Stimulated activated naive CD4-positive, alpha-beta T cell treated with Interleukin-2 at 50 U/mL for 16 hours (primary cell): Measurements from ENCODE around the gene PTPRJ.
A peak's percentile ranks its signal among the peaks of the same experiment; 100 is the strongest.

Source experiments
- DNase-seq: peaks from one replicate; lab custom pipeline; 2025; lab: John Stamatoyannopoulos, UW

The PTPRJ gene

DNA sequence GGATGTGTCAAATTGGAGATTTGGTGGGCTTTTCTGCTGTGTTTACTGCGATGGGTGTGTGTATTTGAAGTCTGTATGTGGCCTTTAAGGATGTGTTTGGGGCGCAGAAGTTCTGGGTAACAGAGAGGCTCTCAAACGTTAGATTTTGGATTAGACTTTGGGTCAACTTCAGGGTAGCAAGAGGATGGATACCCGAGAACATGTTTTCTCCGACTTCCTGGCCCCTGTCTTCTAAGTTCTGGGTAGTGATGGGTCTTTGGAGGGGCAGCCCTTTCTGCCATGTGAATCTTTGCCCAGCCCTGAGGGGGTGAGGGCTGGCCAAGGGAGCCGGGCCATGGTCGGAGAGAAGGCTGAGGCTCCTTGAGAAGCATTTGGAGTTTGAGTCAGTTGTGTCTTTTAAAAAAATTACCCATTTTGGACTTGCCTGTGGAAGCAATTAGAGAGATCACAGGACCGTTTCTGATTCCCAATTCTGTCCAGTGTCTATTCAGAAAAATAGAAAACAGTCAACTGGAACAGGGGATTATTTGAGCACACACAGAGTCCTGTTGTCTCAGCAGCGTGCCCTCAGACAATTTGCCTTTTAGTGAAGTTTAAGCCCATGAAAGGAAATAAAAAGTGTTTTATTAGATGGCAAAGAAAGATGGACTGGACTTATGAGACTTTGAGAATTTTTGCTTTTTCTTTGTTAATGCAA, 114.4 kb downstream of the PTPRJ start:
- no peak for DNase-seq

DNA sequence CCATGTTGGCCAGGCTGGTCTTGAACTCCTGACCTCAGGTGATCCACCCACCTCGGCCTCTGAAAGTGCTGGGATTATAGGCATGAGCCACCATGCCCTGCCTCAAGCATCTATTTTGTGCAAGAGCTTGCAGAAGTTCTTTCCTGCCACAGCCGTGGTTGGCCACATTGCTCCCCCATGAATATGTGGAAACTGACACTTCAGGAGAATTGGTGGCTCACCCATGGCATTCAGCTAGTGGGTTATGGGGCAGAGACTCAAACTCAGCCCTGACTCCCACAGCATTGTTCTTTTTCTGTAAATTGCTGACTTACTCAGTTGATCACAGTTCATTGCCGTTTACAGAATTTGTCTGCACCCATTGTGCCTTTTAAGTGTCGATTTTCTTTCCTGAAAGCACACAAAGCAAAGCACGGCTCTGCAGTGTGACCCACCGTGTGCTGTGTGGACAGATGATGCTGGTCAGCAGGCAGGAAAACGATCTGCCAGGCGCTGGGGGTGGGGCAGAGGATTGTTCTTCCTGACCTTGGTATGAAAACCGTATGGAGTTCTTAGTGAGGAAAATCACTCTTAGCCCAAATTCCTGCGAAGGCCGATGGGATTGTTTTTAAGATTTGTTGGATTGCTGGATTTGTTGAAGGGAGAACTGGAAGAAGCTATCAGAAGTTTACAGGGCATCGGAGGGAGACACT, 115.6 kb downstream of the PTPRJ start:
- no peak for DNase-seq

DNA sequence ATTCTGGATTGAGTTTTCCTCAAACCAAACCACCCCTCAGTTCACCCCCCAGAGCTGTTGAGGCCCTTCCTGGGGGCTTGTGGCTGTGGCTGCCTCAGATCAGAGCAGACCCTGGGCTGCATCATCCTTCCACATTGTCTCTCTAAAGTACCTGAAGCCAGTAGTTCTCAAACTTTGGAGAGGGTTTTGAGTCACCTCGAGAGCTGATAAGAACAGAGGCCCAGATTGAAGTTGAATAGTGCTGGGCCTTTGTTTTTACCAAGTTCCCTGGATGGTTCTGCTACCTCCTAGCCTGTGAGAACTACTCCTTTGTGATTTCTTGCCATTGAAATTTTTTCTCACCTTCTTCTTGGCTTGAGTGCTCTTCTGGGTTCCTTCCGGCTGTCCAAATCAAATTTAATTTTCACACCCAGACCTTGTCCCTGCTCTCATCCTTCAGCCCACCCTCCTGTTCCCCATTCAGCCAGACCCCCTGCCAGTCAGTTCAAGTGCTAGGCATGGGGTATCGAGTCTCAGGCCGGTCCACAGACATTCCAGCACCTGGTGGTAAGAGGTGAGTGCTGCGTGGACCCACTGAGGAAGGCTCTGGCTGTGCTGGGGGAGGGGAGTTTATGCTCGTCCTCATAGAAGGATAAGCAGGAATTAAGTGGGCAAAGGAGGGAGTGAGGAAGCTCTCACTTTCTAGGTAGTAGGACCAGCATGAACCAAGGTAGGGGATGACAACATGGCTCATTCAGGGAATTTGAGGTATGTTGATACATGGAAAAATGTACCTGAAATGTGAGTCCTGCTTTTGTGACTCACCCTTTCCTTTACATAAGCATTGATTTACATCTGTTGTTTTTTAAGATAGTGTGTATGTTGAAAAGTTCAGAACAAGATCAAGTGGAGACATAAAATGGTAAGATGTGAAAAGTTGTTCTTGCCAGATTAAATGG, 116.5 kb downstream of the PTPRJ start:
- DNase-seq = no peak

DNA sequence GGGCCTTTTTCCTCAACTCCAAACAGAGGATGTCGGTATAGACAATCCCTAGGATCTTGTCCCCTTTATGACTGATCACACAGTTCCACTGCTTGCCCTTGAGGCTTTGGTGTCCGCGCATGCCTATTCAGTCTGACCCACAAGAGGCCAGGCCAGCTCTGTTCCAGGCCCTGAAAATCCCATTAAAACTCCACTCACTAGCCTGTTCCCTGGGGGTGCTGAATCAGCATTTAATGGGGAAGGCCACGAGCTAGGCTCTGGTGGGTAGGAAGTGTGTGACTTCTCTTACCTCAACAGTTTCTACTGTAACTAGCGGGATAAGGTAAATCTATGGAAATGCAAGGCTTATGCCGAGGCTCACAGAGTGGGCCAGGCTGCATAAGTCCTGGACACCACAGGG, 117.7 kb downstream of the PTPRJ start:
- no peak for DNase-seq

DNA sequence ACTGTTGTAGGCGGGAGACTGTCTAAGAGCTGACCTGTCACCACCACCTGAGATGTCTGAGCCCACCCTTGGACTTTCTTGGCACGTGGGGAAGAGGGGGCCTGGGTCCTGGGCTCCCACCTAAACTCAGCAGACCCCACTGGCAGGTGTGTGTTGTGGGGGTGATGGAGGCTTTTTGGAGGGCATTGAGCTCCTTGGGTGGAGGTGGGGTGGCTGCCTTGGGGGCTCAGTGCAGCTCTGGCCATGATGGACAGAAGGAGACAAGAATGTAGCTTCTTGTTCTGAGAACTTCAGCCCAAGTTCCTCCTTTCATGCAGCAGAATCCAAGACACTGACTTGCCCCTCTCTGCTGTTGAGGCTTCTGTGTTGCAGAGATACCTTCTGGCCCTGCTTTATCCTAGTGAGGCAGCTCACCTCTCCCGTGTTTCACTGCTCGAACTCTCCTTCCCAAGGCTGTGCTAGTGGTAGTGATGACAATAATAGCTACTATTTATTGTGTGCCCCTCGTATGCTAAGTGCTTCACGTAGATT, 119.6 kb downstream of the PTPRJ start:
- no peak for DNase-seq

DNA sequence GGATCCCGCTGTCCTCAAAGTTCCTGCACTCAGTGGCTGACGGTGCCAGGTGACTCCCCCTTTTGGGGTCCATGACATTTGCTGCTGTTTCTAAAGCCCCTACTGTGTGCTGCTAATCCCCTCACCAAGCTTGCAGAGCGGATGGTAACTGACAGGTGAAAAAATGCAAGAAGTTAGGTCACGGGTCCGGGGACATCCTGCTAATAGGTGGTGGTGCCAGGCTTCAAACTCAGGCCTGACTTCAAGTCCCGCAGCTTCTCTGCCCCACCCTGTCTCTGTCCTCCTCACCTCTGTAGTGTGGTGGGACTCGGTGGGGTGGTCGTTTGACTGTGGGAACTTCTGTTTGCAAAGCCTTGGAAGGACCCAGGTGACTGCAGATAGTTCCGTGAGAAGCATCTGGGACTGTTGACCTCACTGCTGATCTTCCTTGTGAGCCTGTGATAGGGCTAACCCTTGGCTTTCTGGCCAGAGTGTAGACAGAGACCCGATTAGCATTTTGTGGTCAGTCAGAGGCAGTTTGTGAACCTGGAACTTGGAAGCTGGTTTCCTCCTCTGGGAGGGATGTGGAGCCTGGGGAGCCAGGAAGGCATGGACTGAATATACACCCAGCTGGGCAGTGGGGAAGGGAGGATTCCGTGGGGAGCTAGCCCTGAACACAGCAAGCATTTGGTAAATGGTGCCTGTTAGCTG, 120.8 kb downstream of the PTPRJ start:
- DNase-seq = no peak

DNA sequence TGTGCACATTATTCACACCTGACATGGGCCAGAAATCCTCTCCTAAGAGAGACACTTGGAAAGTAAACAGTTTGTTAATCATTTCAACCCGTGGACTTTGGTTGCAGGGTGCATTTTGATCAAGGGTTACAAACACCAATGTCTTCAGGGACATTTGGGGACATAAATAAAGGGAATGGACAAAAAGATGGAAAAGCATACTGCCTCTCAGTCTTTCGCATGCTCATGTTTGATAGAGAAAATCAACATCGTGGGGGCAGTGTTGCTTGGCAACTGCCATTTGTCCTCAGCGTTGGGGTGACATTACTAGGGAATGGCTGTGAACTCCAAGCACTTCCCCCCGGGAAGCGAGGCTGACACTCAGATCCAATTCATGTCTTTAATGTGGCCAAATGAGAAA, 121.6 kb downstream of the PTPRJ start:
- no peak for DNase-seq

DNA sequence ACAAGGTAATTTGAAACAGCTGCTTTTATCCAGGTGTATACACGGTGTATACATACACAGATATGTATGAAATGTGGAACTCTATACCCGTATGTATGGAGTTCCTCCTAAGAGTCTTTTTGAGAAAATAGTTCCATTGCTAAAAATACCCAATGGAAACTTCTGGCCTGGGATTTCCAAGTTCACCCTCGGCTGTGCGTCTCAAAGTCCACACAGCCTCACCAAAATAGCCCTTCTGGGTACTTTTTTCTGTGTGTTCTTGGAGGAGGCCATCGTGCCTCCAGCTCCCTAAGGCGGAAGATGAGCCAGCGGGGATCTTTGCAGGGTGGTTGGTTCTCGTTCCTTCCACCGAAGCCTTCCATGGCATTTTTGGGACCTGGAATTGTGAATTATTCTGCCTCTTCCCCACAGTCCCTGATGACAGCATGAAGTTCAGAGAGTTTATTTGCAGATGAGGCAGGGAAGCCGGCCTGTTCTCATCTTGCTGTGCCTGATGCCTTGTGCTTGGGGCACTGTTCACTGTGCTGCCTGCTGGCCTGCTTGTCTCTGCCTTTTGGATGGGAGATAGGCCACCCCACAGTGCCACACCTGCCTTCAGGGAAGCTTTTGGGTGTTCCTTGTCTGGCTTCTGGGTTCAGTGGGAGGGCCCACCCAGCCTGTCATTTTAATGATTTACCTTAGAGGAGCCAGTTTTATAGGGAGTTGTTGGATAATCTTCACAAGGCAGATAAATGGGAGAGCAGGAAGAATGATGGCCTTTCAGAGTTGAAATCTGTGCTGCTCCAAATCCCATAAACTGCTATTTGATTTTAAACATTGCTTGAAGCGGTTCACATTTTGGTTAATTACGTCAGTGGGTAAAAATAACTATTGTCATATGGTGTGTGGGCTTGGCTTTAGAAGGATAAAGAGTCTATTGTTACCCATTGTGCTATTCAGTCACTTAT, 123.5 kb downstream of the PTPRJ start:
- DNase-seq = no peak

DNA sequence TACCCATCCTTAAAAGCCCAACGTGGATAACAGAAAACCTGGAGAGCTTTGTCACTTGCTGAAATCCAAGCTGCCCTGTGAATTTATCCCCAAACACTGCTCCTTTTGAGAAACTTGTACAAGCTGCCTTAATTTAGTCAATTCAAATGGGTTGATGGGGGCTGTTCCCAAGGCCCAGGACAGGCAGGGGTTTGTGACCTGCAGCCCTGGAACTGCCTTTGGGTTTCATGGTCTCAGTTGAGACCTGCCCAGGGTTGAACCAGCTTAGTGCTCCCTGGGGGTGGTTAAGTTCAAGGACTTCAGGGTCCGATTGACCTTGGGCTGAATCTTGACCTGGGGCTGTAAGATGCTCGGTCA, 124.2 kb downstream of the PTPRJ start:
- DNase-seq = no peak

DNA sequence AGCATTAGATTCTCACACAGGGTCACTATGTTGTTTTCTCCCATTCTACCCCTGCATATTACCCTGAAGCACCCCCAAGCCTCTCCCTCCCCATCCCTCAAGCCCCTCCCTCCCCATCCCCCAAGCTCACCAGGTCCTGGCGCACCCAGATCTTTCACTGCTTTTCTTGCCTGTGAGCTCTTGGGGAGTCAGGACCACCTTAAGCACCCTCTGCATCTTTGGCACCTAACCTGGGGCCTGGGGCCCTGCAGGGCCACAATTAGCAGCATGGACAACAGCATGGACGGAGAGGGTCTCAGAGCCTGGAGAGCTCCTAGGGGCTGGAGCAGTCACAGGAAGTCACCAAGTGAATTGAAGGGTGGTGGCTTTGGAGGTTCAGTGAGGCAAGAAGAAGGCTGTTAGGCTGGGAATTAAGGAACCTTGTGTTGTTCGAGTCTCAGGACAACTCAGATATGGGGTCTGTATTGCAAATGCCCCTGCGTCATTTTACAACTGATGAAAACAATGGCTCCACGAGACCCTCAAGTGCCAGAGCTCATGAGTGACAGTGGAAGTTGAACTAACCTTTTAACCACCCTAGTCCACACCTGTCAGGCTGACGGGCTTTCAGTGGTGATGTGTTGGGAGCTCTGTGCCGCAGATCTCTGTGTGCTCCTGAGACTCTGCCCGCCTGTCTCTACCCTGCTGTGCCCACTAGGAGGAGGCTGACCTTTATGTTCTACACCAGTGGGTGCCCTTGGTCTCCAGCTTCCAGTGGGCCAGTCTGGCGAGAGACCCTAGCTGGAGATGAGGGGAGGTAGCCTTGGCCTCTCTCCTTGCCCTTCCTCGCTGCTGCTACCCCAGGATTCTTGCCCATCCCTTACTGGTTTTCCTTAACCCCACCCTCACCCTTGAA, 125.0 kb downstream of the PTPRJ start:
- DNase-seq = no peak

DNA sequence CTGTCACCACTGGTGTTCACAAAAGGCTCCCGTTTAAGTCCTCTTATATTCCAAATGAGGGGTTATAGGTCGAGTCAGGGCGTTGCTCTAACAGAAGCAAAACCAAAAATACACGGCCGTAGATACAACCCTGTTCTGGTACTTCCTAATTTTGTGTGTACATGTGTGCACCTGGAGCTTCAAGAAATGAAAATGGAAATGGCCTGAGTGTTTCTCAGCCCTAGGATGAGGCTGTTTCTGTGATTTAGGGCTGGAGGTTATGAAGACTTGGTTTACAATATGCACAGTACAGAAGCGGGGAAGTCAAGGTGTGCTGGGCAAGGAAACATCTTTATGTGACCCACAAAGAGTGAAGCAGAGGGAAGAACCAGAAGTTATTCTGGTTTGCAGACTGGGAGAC, 125.8 kb downstream of the PTPRJ start:
- DNase-seq = no peak

DNA sequence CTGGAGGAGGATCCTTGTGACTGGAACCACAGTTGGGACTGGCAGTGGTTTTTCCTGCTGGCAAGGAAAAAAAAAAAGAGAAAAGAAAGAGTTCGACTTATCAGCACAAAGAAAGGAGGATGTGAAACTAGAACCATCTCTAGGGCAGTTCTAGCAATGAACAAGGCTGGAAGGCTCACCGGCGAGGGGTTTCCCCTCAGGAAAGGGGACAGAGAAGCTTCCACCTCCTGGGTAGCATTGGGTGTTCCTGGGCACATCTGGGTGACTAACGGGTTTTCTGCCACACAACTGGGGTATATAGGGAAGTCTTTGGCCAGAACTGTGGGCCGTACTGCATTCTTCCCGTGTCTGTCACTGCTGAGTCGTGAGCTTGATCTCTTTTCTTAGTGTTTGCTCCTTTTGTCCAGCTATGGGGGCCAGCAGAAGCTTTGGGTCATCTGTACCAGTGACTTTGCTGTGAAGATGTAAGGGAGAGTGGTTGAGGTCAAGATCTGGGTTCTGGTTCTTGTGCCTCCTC, 126.9 kb downstream of the PTPRJ start:
- DNase-seq = peak; percentile 43

DNA sequence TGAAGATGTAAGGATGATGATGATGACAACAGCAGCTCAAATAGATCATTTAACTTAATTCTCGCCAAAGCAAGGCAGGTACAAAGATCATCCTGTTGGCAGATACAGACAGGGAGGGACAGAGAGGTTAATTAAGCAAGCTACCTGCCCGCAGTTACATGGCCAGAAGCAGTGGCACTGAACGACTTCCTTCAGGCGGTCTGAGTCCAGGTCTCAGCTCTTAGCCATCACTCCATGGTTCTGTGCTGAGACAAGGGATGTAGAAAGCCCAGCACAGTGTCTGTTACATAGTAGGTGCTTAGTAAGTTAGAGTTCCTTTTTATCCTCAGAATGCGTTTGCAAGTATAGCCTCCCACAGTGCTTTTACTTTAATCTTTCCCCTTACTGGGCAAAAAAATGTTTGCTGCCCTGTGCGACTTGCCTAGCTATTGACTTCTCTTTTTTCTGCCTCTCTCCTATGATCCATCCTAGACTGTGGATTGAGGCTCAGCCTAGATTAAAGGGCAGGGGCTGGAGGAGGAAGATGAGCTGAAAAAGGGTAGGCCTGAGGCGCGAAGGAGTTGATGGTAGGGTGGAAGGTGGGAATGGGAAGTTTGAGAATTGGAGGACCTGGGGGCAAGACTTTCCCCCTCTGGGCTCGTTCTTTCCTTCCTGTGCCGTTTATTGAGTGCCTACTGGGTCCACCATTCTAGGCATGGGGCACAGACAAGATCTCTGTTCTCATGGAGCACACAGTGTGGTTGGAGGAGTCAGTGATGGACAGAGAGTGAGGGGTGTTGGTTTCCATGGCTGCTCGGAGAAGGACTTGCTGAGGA, 128.1 kb downstream of the PTPRJ start:
- no peak for DNase-seq

DNA sequence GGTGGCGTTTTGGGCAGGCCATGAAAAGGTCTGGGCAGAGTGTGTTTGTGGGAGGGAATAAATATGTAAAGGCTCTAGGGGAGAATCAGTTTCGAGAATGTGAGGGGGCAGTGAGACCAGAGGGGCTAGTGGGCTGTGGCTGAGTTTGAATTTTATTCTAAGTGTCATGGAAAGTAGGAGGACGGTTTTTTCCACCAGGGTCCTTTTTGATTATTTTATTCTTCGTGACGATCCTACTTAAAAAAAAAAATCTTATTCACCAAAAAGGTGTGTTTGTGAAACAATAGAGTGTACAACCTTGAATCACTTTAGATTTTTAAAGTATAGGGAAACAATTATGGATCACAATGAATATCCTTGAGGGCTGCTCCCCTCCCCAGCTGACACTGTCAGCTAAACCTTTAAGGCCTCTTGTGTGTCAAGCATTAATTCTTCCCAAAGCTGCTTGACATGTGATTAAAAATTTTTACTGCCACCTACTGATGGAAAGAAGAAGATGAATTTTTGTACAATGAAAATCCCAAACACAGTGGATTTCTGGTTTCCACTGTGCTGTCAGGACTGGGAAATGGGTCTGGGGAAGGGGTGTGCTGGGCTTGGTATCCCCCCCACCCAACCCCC, 128.8 kb downstream of the PTPRJ start:
- DNase-seq = no peak

DNA sequence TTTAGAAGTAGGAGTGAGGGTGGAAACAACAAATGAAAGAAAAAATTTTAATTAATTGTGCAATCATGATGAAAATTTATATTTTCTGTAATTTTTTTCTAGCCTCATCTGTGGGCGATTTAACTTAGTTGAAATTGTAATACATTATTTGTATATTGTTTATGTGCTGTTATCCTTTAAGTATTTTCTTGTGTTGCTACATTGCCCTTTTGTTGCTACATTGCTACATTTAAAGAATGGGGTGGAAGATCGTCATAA, 130.1 kb downstream of the PTPRJ start:
- no peak for DNase-seq

DNA sequence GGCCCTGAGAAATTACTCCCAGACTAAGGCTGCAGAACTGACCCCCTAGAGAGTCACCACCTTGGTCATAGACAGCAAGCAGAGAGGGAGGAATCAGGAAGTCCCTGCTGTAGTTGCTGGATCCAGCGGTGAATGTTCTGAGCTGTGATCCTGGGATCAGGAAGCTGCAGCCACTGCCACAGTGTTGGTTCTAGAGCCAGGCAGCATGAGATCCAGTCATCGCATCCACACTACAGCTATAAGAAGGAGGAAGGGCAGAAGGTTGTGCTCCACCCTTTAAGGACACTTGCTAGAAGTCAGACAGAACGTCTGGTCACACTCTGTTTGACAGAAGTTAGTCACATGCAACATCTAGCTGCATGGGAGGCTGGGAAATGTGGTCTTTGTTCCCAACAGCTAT, 131.5 kb downstream of the PTPRJ start:
- no peak for DNase-seq

DNA sequence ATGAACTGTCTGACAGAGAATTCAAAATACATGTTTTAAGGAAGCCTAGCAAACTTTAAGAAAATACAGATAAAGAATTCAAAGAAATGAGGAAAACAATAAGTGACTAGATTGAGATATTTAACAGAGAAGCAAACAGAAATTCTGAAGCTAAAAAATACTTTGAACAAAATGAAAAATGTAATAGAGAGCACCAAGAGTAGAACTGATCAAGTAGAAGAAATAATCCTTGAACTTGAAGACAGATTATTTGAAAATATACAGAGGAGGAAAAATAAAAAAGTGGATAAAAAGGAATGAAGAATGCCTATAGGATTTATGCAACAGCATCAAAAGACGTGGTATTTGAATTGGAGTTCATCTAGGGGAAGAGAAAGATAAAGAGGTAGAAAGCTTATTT, 134.4 kb downstream of the PTPRJ start:
- DNase-seq = no peak

DNA sequence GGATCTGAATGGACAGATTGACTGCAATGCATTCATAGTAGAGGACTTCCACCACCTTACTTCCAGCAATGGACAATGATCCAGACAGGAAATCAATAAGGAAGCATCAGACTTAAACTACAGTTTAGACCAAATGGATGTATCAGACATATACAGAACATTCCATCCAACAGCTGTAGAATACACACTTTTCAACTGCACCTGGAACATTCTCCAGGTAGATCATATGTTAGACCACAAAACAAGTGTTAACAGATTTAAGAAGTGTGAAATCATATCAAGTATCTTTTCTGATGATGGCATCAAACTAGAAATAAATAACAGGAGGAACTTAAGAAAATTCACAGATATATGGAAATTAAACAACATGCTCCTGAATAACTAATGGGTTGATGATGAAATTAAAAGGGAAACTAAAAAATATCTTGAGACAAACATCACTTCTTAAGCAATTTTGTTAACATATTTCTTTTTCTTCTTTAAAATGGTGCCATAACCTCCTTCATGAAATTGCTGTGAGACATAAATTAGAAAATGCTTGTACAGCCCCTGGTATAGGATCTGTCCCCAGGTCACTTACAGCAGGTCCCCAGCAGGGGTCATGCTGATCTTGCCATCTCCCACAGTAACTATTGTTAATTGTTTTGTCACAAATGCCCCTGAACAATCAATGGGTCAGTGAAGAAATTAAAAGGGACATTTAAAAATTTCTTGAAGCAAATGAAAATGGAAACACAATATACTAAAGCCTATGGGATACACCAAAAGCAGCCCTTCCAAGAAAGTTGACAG, 136.3 kb downstream of the PTPRJ start:
- DNase-seq = no peak
